Chondrocyte (in vitro differentiated cells): Measurements from ENCODE around the gene GSTM2. TPM values are rescaled to one million over a fixed set of nuclear protein-coding genes. Genes with fewer than 3 reads are reported as not detected.
A peak's percentile ranks its signal among the peaks of the same experiment; 100 is the strongest.

Experiments
- DNase-seq: peaks from one replicate; pipeline ENCODE4 v3.0.0; 2021; ENCODE audit warnings: mixed read lengths, low spot score
- H3K27ac Mint-ChIP-seq: one replicate; pipeline ENCODE4 v1.8.0; 2021; ENCODE audit warnings: mild to moderate bottlenecking, moderate library complexity, mixed read lengths; ENCODE audit not compliant: unreplicated experiment
- H3K27me3 Mint-ChIP-seq: 2 replicates; pipeline ENCODE4 v1.8.0; 2021; ENCODE audit warnings: low read depth, mixed read lengths
- H3K36me3 Mint-ChIP-seq: 2 replicates; pipeline ENCODE4 v1.8.0; 2021; ENCODE audit warnings: low read depth, mixed read lengths
- H3K4me1 Mint-ChIP-seq: 2 replicates; pipeline ENCODE4 v1.8.0; 2021; ENCODE audit warnings: low read depth, mild to moderate bottlenecking, mixed read lengths
- H3K4me3 Mint-ChIP-seq: one replicate; pipeline ENCODE4 v1.8.0; 2021; ENCODE audit warnings: mild to moderate bottlenecking, moderate library complexity, mixed read lengths; ENCODE audit not compliant: unreplicated experiment
- H3K9me3 Mint-ChIP-seq: 2 replicates; pipeline ENCODE4 v1.8.0; 2021; ENCODE audit warnings: low read depth, mixed read lengths
- CTCF ChIP-seq: fragments of 200-600 bp; sonication (generic); IDR thresholded peaks from 2 replicates; pipeline ENCODE4 v1.5.0; 2021; ENCODE audit warnings: antibody characterized with exemption, mild to moderate bottlenecking, moderate library complexity
- total RNA-seq: library from RNA; stranded (reverse); gene quantifications from 3 replicates; pipeline ENCODE4 v1.2.1, GENCODE V29; 2021

The GSTM2 gene
- total RNA-seq, 1 donor from 2014 or later: 25.8 TPM

DNA sequence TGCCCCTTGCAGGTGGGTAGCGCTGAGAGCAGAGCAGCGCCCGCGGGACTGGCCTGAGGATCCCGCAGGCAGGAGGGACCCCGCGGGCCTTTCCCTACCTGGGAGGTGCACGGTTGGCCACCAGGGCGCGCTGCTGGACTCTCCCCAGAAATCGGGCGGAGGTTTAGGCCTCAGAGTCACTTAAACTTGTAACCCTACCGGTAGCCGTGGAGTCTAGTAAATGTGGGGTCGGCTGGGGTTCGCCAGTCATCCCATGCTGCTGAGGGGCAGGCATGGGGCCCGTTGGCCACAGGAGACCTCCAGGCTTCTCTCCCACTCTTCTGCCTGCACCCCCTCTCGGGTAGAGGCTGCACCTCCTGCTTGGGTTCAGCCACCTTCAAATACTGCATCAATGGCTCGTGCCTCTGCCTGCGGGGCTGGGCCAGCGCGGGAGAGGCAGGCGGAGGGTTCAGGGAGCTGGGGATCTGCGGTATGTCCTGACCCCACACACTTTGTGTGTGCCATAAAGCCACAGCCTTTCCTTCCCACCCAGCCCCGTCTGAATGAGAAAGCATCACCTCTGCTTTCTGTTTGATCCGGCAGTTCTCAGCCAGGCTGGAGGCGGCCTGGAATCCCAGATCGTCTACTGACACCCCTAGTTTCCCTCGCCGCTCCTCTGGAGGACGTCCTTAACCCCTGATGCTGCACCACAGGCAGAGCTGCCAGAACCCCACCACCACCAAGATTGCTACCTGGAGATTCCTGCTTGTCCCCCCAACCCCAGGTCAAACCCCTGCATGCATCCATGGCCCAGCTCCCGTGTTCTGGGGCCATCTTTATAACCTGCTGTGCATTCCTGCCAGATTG lies 24.2 kb upstream of the GSTM2 start:
- H3K9me3 Mint-ChIP-seq: peaks cover 8% of the 10 kb centered on the region
- H3K27ac Mint-ChIP-seq: peak overlapping the region; percentile 49
- H3K4me3 Mint-ChIP-seq: no peak overlapping the region

DNA sequence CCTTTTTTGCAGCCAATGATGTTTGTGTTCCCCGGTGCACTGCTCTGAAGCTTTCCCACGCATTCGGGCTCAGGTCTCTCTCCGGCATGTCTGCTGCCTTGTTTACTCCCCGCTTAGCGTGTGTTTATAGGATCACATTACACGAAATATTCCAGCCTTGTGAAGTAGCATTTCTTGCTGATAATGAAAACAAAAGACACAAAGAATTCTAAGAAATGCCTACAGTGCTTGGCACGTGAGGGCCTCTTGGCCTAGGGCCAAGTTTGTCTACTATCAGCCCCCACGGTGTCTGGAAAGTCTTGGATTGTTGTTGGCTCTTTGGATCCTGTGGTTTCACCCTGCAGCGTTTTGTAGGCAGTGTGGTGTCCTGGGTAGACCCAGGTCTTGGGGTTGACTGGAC lies 23.2 kb upstream of the GSTM2 start:
- no peak for TF ChIP-seq CTCF
- H3K4me1 Mint-ChIP-seq: peaks cover 15% of the 10 kb centered on the region
- no peak overlapping the region for H3K4me3 Mint-ChIP-seq
- peak overlapping the region; percentile 32 for H3K27ac Mint-ChIP-seq
- H3K9me3 Mint-ChIP-seq: peaks cover 8% of the 10 kb centered on the region
- no peaks in the 10 kb centered on the region for H3K36me3 Mint-ChIP-seq
- no peaks in the 10 kb centered on the region for H3K27me3 Mint-ChIP-seq
- DNase-seq: peak; percentile 28

More for the DNA sequence above, 24.2 kb upstream of the GSTM2 start:
- DNase-seq: peak; percentile 85
- TF ChIP-seq CTCF: peak; percentile 92
- Mint-ChIP-seq H3K27me3 (no peaks in the 10 kb centered on the region), H3K36me3 (no peaks in the 10 kb centered on the region), H3K4me1 (peaks cover 15% of the 10 kb centered on the region)

GRCh38 chr1:109649491-109649914 lies 18.4 kb upstream of the GSTM2 start:
- peaks cover 23% of the 10 kb centered on the region for H3K4me1 Mint-ChIP-seq
- no peak for DNase-seq
- TF ChIP-seq CTCF: peak; percentile 66
- no peaks in the 10 kb centered on the region for H3K27me3 Mint-ChIP-seq
- no peak overlapping the region for H3K4me3 Mint-ChIP-seq
- peaks cover 8% of the 10 kb centered on the region for H3K9me3 Mint-ChIP-seq
- no peaks in the 10 kb centered on the region for H3K36me3 Mint-ChIP-seq
- H3K27ac Mint-ChIP-seq: no peak overlapping the region

GRCh38 chr1:109650609-109651008 lies 17.2 kb upstream of the GSTM2 start:
- DNase-seq: no peak
- Mint-ChIP-seq H3K36me3 (no peaks in the 10 kb centered on the region), H3K4me1 (peaks cover 26% of the 10 kb centered on the region), H3K27me3 (no peaks in the 10 kb centered on the region), H3K27ac (peak overlapping the region; percentile 61), H3K4me3 (no peak overlapping the region), H3K9me3 (peaks cover 8% of the 10 kb centered on the region)
- no peak for TF ChIP-seq CTCF

- Mint-ChIP-seq H3K9me3 (no peaks in the 10 kb centered on the region), H3K4me1 (peaks cover 35% of the 10 kb centered on the region), H3K4me3 (no peak overlapping the region), H3K36me3 (no peaks in the 10 kb centered on the region), H3K27ac (no peak overlapping the region), H3K27me3 (no peaks in the 10 kb centered on the region)
- TF ChIP-seq CTCF: no peak
- DNase-seq: no peak
Observed at GRCh38 chr1:109652402-109652801, 15.5 kb upstream of the GSTM2 start.
